ENCODE data around the gene PLEKHM3.

GRCh38 chr2:207996848-207997247, 28.5 kb downstream of the PLEKHM3 start:
- TF ChIP-seq BHLHE40 (IDR thresholded peaks at IDR 0.05; ENCODE audit: borderline replicate concordance) (no peak), FOXA1 (IDR thresholded peaks at IDR 0.05) (no peak), SUZ12 (IDR thresholded peaks at IDR 0.05) (no peak), SP1 (IDR thresholded peaks at IDR 0.05) (no peak)
- TF ChIP-seq, protein P1, sequence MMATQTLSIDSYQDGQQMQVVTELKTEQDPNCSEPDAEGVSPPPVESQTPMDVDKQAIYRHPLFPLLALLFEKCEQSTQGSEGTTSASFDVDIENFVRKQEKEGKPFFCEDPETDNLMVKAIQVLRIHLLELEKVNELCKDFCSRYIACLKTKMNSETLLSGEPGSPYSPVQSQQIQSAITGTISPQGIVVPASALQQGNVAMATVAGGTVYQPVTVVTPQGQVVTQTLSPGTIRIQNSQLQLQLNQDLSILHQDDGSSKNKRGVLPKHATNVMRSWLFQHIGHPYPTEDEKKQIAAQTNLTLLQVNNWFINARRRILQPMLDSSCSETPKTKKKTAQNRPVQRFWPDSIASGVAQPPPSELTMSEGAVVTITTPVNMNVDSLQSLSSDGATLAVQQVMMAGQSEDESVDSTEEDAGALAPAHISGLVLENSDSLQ (IDR thresholded peaks at IDR 0.05): no peak

All from HEK293T (cell line).